HepG2 (cell line): ENCODE results near the gene NXPH4. TPM values are rescaled to one million over a fixed set of nuclear protein-coding genes. Genes with fewer than 3 reads are reported as not detected.

ENCODE experiments used
- ATAC-seq: fragments of 200-7000 bp; cut with Tn5 transposase; 3 replicates; pipeline ENCODE4 v1.9.1; 2020; ENCODE audit warnings: mild to moderate bottlenecking, moderate library complexity
- BruUV-seq: library from RNA; stranded (reverse); fragments of 400-500 nt; replicated peaks from 2 replicates; lab custom pipeline; 2021; lab: Mats Ljungman, UMichigan
- CTCF ChIA-PET: fragments of 300-600 bp; formaldehyde crosslinking; extraction: SDS; loops from one replicate; lab custom pipeline; 2021; ENCODE audit warnings: low total read pairs, inconsistent platforms, low intra/inter-chr PET ratio; lab: Yijun Ruan, JAX
- POLR2A ChIA-PET: fragments of 350-600 bp; sonication (Branson Sonifier 250); formaldehyde crosslinking; loops from one replicate; lab custom pipeline; 2020; ENCODE audit warnings: antibody characterized with exemption, inconsistent platforms; lab: Yijun Ruan, JAX
- DNase-seq: peaks from one replicate; pipeline ENCODE4 v3.0.0-alpha.2; 2015; ENCODE audit warnings: low spot score
- FAIRE-seq: peaks from 3 replicates; lab custom pipeline; 2011; peaks lifted over from hg19 to GRCh38; lab: Jason Lieb, UNC
- H2AFZ ChIP-seq: one replicate; pipeline ENCODE4 v1.6.1; 2011; ENCODE audit warnings: low read length, inconsistent platforms
- H3K27ac ChIP-seq: fragments of 300-600 bp; 3 replicates; pipeline ENCODE4 v1.8.0; 2011; ENCODE audit warnings: mixed run types, mild to moderate bottlenecking, mixed read lengths, low read length, inconsistent platforms; ENCODE audit not compliant: insufficient read depth; ENCODE audit errors: extremely low read length
- H3K27me3 ChIP-seq, 2 experiments: fragments of 200-600 bp in 1 of 2; 2 replicates in 1 of 2; 3 replicates in 1 of 2; pipeline versions ENCODE4 v1.6.0 to v1.8.0; 2011; ENCODE audit warnings: low read length in 2 of 2, mild to moderate bottlenecking in 2 of 2, moderate library complexity in 2 of 2, inconsistent platforms in 1 of 2; ENCODE audit not compliant: insufficient read depth in 2 of 2, control insufficient read depth in 1 of 2
- H3K36me3 ChIP-seq, 2 experiments: fragments of 200-600 bp in 1 of 2; replicated peaks in 1 of 2; 2 replicates in 1 of 2; 3 replicates in 1 of 2; pipeline versions ENCODE4 v1.5.1 to v1.8.0; 2011; ENCODE audit warnings: low read length in 2 of 2, inconsistent platforms in 1 of 2; ENCODE audit not compliant: insufficient read depth in 2 of 2, control insufficient read depth in 1 of 2
- H3K4me1 ChIP-seq: 2 replicates; pipeline ENCODE4 v1.5.1; 2012; ENCODE audit warnings: low read length, inconsistent platforms; ENCODE audit not compliant: insufficient read depth
- H3K4me2 ChIP-seq: 2 replicates; pipeline ENCODE4 v1.6.0; 2011; ENCODE audit warnings: low read depth, low read length, inconsistent platforms
- H3K4me3 ChIP-seq, 3 experiments: fragments of 200-600 bp in 1 of 3; sonication (generic), shearing (Covaris generic) in 1 of 3; replicated peaks in 1 of 3; 2 replicates each; pipeline ENCODE4 v1.5.1; 2011 to 2016; ENCODE audit warnings: low read length in 3 of 3, inconsistent platforms in 2 of 3, low read depth in 2 of 3, mild to moderate bottlenecking in 2 of 3, control low read depth in 1 of 3, mixed read lengths in 1 of 3; ENCODE audit not compliant: insufficient read depth in 1 of 3
- H3K79me2 ChIP-seq: one replicate; pipeline ENCODE4 v1.6.1; 2011; ENCODE audit warnings: low read length, inconsistent platforms; ENCODE audit not compliant: insufficient read depth
- H3K9ac ChIP-seq: 2 replicates; pipeline ENCODE4 v1.6.0; 2011; ENCODE audit warnings: mild to moderate bottlenecking, low read depth, low read length, inconsistent platforms; ENCODE audit not compliant: insufficient read depth
- H3K9me3 ChIP-seq: 2 replicates; pipeline ENCODE4 v1.5.1; 2012; ENCODE audit warnings: mild to moderate bottlenecking, low read length
- H4K20me1 ChIP-seq: 2 replicates; pipeline ENCODE4 v1.6.0; 2011; ENCODE audit warnings: inconsistent platforms, mild to moderate bottlenecking, low read length, moderate library complexity; ENCODE audit not compliant: insufficient read depth
- AGO2 ChIP-seq: fragments of 200-400 bp; formaldehyde crosslinking; optimal IDR thresholded peaks from 2 replicates; pipeline ENCODE3; 2017; ENCODE audit warnings: mild to moderate bottlenecking, low read depth, low read length, moderate library complexity
- BRF2 ChIP-seq: sonication (generic); formaldehyde crosslinking; IDR thresholded peaks from 2 replicates; pipeline ENCODE4 v1.8.1; 2022; ENCODE audit warnings: mild to moderate bottlenecking, missing genetic modification reagents
- FOSL2 ChIP-seq: sonication (generic); formaldehyde crosslinking; IDR thresholded peaks from 2 replicates; pipeline ENCODE4 v1.4.0; 2020; ENCODE audit warnings: missing genetic modification reagents
- RBAK ChIP-seq: sonication (generic); formaldehyde crosslinking; IDR thresholded peaks from 2 replicates; pipeline ENCODE4 v1.5.1; 2020; ENCODE audit warnings: mild to moderate bottlenecking, missing genetic modification reagents
- RBFOX2 ChIP-seq: fragments of 200-400 bp; formaldehyde crosslinking; IDR thresholded peaks from 2 replicates; pipeline ENCODE4 v1.6.1; 2017; ENCODE audit warnings: low read depth, mild to moderate bottlenecking, low read length
- STAT5B ChIP-seq: sonication (generic); formaldehyde crosslinking; IDR thresholded peaks from 2 replicates; pipeline ENCODE4 v1.4.0; 2020; ENCODE audit warnings: missing genetic modification reagents
- TCF7 ChIP-seq: sonication (generic); IDR thresholded peaks from 2 replicates; pipeline ENCODE4 v1.6.1; 2016; ENCODE audit warnings: antibody characterized with exemption, low read depth
- ZNF207 ChIP-seq: fragments of 450-650 bp; IDR thresholded peaks from 2 replicates; pipeline ENCODE4 v1.6.1; 2016; ENCODE audit warnings: antibody characterized with exemption, borderline replicate concordance
- ZNF335 ChIP-seq: sonication (generic); formaldehyde crosslinking; IDR thresholded peaks from 2 replicates; pipeline ENCODE4 v1.4.0; 2020; ENCODE audit warnings: missing genetic modification reagents
- ZNF503 ChIP-seq: sonication (generic); formaldehyde crosslinking; IDR thresholded peaks from 2 replicates; pipeline ENCODE4 v1.4.0; 2020; ENCODE audit warnings: missing genetic modification reagents
- ZNF567 ChIP-seq: sonication (generic); formaldehyde crosslinking; IDR thresholded peaks from 2 replicates; pipeline ENCODE4 v1.8.1; 2023; ENCODE audit warnings: mild to moderate bottlenecking, missing genetic modification reagents, borderline replicate concordance
- ZNF670 ChIP-seq: sonication (generic); formaldehyde crosslinking; IDR thresholded peaks from 2 replicates; pipeline ENCODE4 v1.8.0; 2022; ENCODE audit warnings: mild to moderate bottlenecking, missing genetic modification reagents, borderline replicate concordance
- WGBS: methylation state at CpG from one replicate; pipeline ENCODE4 v1.1.6; 2017; ENCODE audit warnings: low lambda C conversion rate; 5-methylcytosine and 5-hydroxymethylcytosine counted together
- in situ Hi-C: cut with HindIII; loops from 2 replicates; pipeline ENCODE4 v1.10.0; 2017; ENCODE audit warnings: low pct_unique_long_range_greater_than_20kb; ENCODE audit not compliant: extremely low pct_ligation_motif_present
- intact Hi-C: fragments of 100-400 bp; cut with micrococcal nuclease; formaldehyde crosslinking; loops from one replicate; pipeline ENCODE4 v1.10.0; 2022; ENCODE audit not compliant: unreplicated experiment
- polyA plus RNA-seq, 8 experiments: library from polyadenylated mRNA; depleted of rRNA in 3 of 8; stranded (reverse) in 7 of 8; unstranded in 1 of 8; fragments of >200 nt; fragmentation: Illumina TruSeq in 4 of 8; extraction: Trizol in 4 of 8; gene quantifications; 2 replicates each; pipeline versions ENCODE4 v1.2.1 to v1.2.3, GENCODE V29; 2011 to 2016; ENCODE audit warnings: low read depth in 4 of 8, missing spikeins in 1 of 8, mixed read lengths in 1 of 8; ENCODE audit not compliant: insufficient read depth in 1 of 8
- total RNA-seq, 5 experiments: library from RNA; depleted of rRNA; stranded (reverse); fragments of >200 nt; fragmentation: Illumina TruSeq; extraction: Trizol; gene quantifications; 2 replicates each; pipeline ENCODE4 v1.2.3, GENCODE V29; 2016; ENCODE audit warnings: low read depth in 1 of 5

The NXPH4 gene
- total and polyA plus RNA-seq, 2 of the 13 experiments (the other 11 are each of a cell fraction or from before 2014, with no cell fraction given), result 0.13 TPM; not detected in 1

GRCh38 chr12:57177354-57177753 lies 39.2 kb upstream of the NXPH4 start:
- intact Hi-C loops, result no loop called here

More at GRCh38 chr12:57177354-57177753, 39.2 kb upstream of the NXPH4 start:
- DNase-seq (no peak), FAIRE-seq (no peak), ATAC-seq (no peak)
- Histone ChIP-seq H3K27me3 (no peaks in the 10 kb centered on the region), H3K79me2 (no peaks in the 10 kb centered on the region), H2AFZ (no peak overlapping the region), H4K20me1 (no peaks in the 10 kb centered on the region; the same call in 1 of the 2 replicates), H3K4me2 (no peak overlapping the region), H3K9me3 (no peaks in the 10 kb centered on the region), H3K4me1 (0 out of 2 replicates have a peak, but pooled peaks cover 5% of the 10 kb centered on the region), H3K4me3 (no peak overlapping the region), H3K36me3 (peaks cover 56 to 91% of the 10 kb centered on the region in 2 experiments), H3K9ac (no peak overlapping the region), H3K27ac (no peak overlapping the region)
- ChIA-PET CTCF (no interaction called here), POLR2A (no interaction called here)
- no TSS peak for BruUV-seq
- in situ Hi-C loops, result loop anchor here (5.0 kb wide), 1 partner anchor 45 kb away; no protein-coding TSS in a partner anchor
- TF ChIP-seq ZNF567 (no peak), BRF2 (CRISPR knock-in tag) (no peak), RBFOX2 (0 out of 2 replicates have a peak, but pooled peaks have one; percentile 33), ZNF335 (no peak), ZNF503 (CRISPR knock-in tag) (no peak), ZNF670 (CRISPR knock-in tag) (no peak), ZNF207 (no peak), RBAK (no peak), TCF7 (no peak), FOSL2 (no peak), STAT5B (CRISPR knock-in tag) (no peak), AGO2 (peak; percentile 80)
- 98% methylated on average over 15 of the region's 16 CpGs for WGBS
